Stimulated activated naive CD8-positive, alpha-beta T cell treated with anti-CD3 and anti-CD28 coated beads, Interleukin-15, Interleukin-2, amounts not matched to agents 100 ng/mL and 50 ng/mL, for 24 hours (primary cell): ENCODE data around the gene BAZ1A.
"Not testable (repeated sequence)": the region's sequence is repeated elsewhere in the genome, so short reads cannot be mapped to it uniquely, and the experiment has no call there.

Experiments used
- H3K27ac Mint-ChIP-seq: one replicate; pipeline ENCODE4 v1.8.0; 2021; ENCODE audit warnings: mild to moderate bottlenecking, mixed read lengths
- H3K27me3 Mint-ChIP-seq: one replicate; pipeline ENCODE4 v1.8.0; 2021; ENCODE audit warnings: mixed read lengths
- H3K36me3 Mint-ChIP-seq: one replicate; pipeline ENCODE4 v1.8.0; 2021; ENCODE audit warnings: low read depth, mixed read lengths
- H3K4me1 Mint-ChIP-seq: one replicate; pipeline ENCODE4 v1.8.0; 2021; ENCODE audit warnings: low read depth, mixed read lengths
- H3K4me3 Mint-ChIP-seq: one replicate; pipeline ENCODE4 v1.8.0; 2021; ENCODE audit warnings: mild to moderate bottlenecking, mixed read lengths
- H3K9me3 Mint-ChIP-seq: one replicate; pipeline ENCODE4 v1.8.0; 2021; ENCODE audit warnings: mixed read lengths

The BAZ1A gene

DNA sequence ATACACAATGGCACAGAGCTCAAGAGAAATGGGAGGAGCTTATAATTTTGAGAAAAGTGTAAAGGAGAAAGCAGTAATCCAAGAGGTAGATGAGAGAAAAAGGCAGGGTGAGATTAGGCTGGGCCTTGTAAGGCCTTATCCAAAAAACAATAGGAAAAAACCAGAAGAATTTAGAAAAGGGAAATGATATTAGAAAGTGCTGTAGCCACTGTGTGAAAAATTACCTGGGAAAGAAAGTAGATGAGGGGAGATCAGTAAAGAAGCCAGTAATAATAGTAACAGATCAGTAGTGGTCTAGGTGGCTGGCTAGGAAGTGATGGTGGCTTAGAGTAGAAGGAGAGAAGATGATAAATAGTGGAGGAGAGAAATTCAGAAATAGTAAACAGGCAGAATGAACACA is 94.5 kb downstream of the BAZ1A start:
- peak overlapping the region; percentile 72 for H3K27ac Mint-ChIP-seq
- no peak overlapping the region for H3K4me3 Mint-ChIP-seq
- no peaks in the 10 kb centered on the region for H3K27me3 Mint-ChIP-seq
- H3K9me3 Mint-ChIP-seq = no peaks in the 10 kb centered on the region
- no peaks in the 10 kb centered on the region for H3K4me1 Mint-ChIP-seq
- H3K36me3 Mint-ChIP-seq = peaks cover 81% of the 10 kb centered on the region

DNA sequence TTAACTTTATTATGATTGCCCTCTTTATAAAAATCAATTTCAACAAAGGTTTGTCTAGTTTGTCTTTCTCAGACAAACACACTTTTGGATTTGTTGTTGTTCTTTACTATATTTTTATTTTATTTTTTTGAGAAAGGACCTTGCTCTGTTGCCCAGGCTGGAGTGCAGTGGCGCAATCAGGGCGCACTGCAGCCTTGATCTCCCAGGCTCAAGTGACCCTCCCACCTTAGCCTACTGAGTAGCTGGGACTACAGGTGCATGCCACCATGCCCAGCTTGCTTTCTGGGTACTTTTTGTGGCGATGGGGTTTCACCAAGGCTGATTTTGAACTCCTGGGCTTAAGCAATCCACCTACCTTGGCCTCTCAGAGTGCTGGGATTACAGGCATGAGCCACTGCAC is 96.4 kb downstream of the BAZ1A start:
- Mint-ChIP-seq H3K4me1 (no peaks in the 10 kb centered on the region), H3K4me3 (no peak overlapping the region), H3K9me3 (no peaks in the 10 kb centered on the region), H3K27me3 (no peaks in the 10 kb centered on the region), H3K36me3 (peaks cover 82% of the 10 kb centered on the region), H3K27ac (no peak overlapping the region)

DNA sequence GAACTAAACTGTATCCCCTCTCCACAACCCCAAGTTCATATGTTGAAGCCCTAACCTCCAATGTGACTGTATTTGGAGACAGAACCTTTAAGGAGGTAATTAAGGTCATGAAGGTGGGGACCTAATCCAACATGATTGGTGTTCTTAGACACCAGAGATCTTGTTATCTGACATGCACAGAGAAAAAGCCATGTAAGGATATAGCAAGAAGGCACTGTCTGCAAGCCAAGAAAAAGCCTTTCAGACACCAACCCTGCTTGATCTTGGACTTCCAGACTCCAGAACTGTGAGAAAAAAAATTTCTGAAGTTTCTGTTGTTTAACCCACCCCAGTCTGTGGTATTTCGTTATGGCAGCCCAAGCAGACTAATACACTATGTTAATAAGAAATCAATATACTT is 98.5 kb downstream of the BAZ1A start:
- peaks cover 74% of the 10 kb centered on the region for H3K36me3 Mint-ChIP-seq
- H3K9me3 Mint-ChIP-seq = no peaks in the 10 kb centered on the region
- H3K4me3 Mint-ChIP-seq = no peak overlapping the region
- no peaks in the 10 kb centered on the region for H3K4me1 Mint-ChIP-seq
- H3K27ac Mint-ChIP-seq = no peak overlapping the region
- H3K27me3 Mint-ChIP-seq = no peaks in the 10 kb centered on the region

GRCh38 chr14:34775922-34776321 is 99.2 kb downstream of the BAZ1A start:
- no peak overlapping the region for H3K27ac Mint-ChIP-seq

GRCh38 chr14:34775342-34775741 is 99.8 kb downstream of the BAZ1A start:
- Mint-ChIP-seq H3K27ac (no peak overlapping the region), H3K27me3 (no peaks in the 10 kb centered on the region)

More at GRCh38 chr14:34775922-34776321, 99.2 kb downstream of the BAZ1A start:
- H3K4me1 Mint-ChIP-seq = no peaks in the 10 kb centered on the region
- no peak overlapping the region for H3K4me3 Mint-ChIP-seq
- no peaks in the 10 kb centered on the region for H3K9me3 Mint-ChIP-seq
- H3K27me3 Mint-ChIP-seq = no peaks in the 10 kb centered on the region
- peaks cover 72% of the 10 kb centered on the region for H3K36me3 Mint-ChIP-seq

GRCh38 chr14:34770901-34771300 is 104.3 kb downstream of the BAZ1A start:
- no peak overlapping the region for H3K4me3 Mint-ChIP-seq

More at GRCh38 chr14:34775342-34775741, 99.8 kb downstream of the BAZ1A start:
- Mint-ChIP-seq H3K36me3 (peaks cover 68% of the 10 kb centered on the region), H3K9me3 (no peaks in the 10 kb centered on the region), H3K4me3 (no peak overlapping the region), H3K4me1 (no peaks in the 10 kb centered on the region)

DNA sequence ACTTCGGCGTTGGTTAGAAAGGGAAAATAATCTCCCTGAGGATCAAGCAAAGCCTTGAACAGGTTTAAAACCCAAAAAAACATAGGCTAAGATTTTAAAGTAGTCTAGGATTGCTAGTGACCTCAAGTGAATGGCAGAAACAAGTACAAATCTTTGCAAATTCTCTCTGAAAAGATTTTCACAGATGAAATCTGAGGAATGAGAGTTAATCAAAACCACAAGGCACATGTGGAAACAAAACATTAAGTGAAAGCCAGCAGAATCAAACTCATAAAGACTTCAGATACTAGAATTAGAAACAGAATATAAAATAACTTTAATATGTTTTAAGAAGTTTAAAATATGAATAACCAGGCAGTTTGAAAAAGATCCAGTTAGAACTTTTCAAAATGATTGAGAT is 108.6 kb downstream of the BAZ1A start:
- Mint-ChIP-seq H3K4me3 (no peak overlapping the region), H3K27me3 (no peaks in the 10 kb centered on the region), H3K9me3 (no peaks in the 10 kb centered on the region), H3K36me3 (peaks cover 77% of the 10 kb centered on the region), H3K27ac (peak overlapping the region; percentile 54), H3K4me1 (no peaks in the 10 kb centered on the region)

More at GRCh38 chr14:34770901-34771300, 104.3 kb downstream of the BAZ1A start:
- no peaks in the 10 kb centered on the region for H3K27me3 Mint-ChIP-seq
- peaks cover 79% of the 10 kb centered on the region for H3K36me3 Mint-ChIP-seq
- H3K9me3 Mint-ChIP-seq = no peaks in the 10 kb centered on the region
- no peaks in the 10 kb centered on the region for H3K4me1 Mint-ChIP-seq
- no peak overlapping the region for H3K27ac Mint-ChIP-seq

DNA sequence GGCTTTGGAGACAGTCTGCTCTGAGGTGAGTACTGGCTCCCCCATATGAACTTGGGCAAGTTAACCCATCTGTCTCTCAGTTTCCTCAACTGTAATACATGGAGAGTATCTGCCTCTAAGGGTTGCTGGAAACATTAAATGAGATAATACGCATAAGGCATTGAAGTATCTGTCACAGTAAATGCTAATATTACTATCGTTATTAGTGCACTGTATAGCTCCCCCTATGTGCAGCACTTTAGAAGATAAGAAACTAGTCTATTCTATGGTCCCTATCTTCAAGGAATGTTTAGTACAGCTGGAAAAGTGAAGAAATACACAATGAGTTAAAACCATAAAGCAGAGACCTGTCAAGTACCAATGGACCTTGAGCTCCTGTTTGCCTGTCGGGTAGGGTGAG is 109.1 kb downstream of the BAZ1A start:
- H3K4me1 Mint-ChIP-seq = no peaks in the 10 kb centered on the region
- no peak overlapping the region for H3K4me3 Mint-ChIP-seq
- no peaks in the 10 kb centered on the region for H3K27me3 Mint-ChIP-seq
- H3K27ac Mint-ChIP-seq = peak overlapping the region; percentile 54
- no peaks in the 10 kb centered on the region for H3K9me3 Mint-ChIP-seq
- peaks cover 78% of the 10 kb centered on the region for H3K36me3 Mint-ChIP-seq

DNA sequence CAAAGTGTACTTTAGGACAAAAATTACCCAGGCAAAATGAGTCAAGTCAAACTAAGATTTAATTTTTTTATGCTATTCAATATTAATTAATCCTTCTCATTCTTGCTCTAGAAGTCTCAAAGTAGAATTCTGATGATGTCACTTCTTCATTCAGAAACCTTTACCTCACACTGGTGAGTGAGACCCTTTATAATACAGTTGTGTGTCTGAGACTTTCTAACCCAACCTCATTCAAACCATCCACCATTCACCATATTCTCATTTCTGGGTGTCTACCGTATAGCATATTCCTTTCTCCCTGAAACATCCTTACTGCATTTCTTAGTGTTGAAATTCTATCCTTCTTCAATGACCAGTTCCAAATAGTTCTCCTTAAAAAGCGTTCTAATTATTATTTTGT is 119.9 kb downstream of the BAZ1A start:
- H3K4me3 Mint-ChIP-seq = no peak overlapping the region
- H3K27me3 Mint-ChIP-seq = no peaks in the 10 kb centered on the region
- no peaks in the 10 kb centered on the region for H3K4me1 Mint-ChIP-seq
- H3K36me3 Mint-ChIP-seq = peaks cover 49% of the 10 kb centered on the region
- H3K27ac Mint-ChIP-seq = peak overlapping the region; percentile 18
- H3K9me3 Mint-ChIP-seq = no peaks in the 10 kb centered on the region

GRCh38 chr14:34754687-34755086 is 120.5 kb downstream of the BAZ1A start:
- Mint-ChIP-seq H3K27me3 (no peaks in the 10 kb centered on the region), H3K9me3 (no peaks in the 10 kb centered on the region), H3K36me3 (peaks cover 47% of the 10 kb centered on the region), H3K4me3 (no peak overlapping the region), H3K27ac (no peak overlapping the region), H3K4me1 (no peaks in the 10 kb centered on the region)

DNA sequence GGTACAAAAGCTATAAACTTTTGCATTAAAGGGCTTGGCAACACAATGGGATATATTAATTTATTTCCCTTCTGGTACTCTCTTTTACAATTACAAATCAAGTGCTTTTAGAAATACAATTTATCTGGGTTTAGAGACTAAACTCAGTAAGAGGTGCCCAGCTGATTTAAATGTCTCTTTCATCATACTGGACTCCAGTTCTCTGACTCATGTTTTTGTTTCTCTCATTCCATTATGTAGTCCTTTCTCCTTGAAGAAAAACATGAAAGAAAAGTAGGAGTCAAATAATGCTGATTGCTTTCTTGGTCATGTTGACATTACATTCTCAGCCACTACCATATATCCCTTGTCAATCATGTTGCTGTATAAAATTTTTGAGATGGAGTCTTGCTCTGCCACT is 124.5 kb downstream of the BAZ1A start:
- Mint-ChIP-seq H3K36me3 (peaks cover 31% of the 10 kb centered on the region), H3K27me3 (no peaks in the 10 kb centered on the region), H3K4me3 (no peak overlapping the region), H3K27ac (no peak overlapping the region), H3K4me1 (no peaks in the 10 kb centered on the region), H3K9me3 (no peaks in the 10 kb centered on the region)

- no peaks in the 10 kb centered on the region for H3K9me3 Mint-ChIP-seq
- no peaks in the 10 kb centered on the region for H3K27me3 Mint-ChIP-seq
Measured at GRCh38 chr14:34750233-34750632, 124.9 kb downstream of the BAZ1A start.

GRCh38 chr14:34749408-34749807 is 125.8 kb downstream of the BAZ1A start:
- Mint-ChIP-seq H3K27me3 (no peaks in the 10 kb centered on the region), H3K4me3 (no peak overlapping the region), H3K36me3 (peaks cover 18% of the 10 kb centered on the region), H3K4me1 (no peaks in the 10 kb centered on the region), H3K9me3 (no peaks in the 10 kb centered on the region), H3K27ac (no peak overlapping the region)

More at GRCh38 chr14:34750233-34750632, 124.9 kb downstream of the BAZ1A start:
- peak overlapping the region; percentile 9 for H3K27ac Mint-ChIP-seq
- H3K4me1 Mint-ChIP-seq = no peaks in the 10 kb centered on the region
- H3K36me3 Mint-ChIP-seq = peaks cover 26% of the 10 kb centered on the region
- H3K4me3 Mint-ChIP-seq = no peak overlapping the region

DNA sequence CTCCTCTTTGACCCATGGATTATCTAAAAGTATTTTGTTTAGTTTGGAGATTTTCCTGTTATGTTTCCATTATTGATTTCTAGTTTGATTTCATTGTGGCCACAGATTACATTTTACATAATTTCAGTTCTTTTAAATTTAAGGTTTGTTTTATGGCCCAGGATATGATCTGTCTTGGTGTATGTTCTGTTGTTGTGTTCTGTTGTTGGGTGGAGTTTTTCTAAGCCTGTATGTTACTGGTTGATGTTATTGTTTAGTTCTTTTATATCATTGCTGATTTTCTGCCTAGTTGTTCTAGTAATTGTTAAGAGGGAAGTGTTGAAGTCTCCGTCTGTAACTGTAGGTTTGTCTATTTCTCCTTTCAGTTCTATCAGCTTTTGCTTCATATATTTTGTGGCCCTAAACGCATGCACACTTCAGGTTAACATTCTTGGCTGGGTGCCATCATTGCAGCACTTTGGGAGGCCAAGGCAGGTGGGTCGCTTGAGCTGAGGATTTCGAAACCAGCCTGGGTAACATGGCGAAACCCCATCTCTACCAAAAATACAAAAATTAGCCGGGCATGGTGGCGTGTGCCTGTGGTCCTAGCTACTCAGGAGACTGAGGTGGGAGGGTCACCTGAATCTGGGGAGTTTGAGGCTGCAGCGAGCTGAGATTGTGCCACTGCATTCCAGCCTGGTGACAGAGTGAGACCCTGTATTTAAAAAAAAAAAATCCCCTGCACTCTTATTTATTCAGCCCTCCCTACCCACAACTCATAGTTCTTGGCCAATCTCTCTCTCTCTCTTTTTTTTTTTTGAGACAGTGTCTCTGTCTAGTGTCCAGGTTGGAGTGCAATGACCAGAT is 132.7 kb downstream of the BAZ1A start:
- Mint-ChIP-seq H3K4me3 (no peak overlapping the region), H3K27me3 (no peaks in the 10 kb centered on the region), H3K9me3 (no peaks in the 10 kb centered on the region), H3K27ac (no peak overlapping the region), H3K4me1 (peaks cover 13% of the 10 kb centered on the region), H3K36me3 (no peaks in the 10 kb centered on the region)

DNA sequence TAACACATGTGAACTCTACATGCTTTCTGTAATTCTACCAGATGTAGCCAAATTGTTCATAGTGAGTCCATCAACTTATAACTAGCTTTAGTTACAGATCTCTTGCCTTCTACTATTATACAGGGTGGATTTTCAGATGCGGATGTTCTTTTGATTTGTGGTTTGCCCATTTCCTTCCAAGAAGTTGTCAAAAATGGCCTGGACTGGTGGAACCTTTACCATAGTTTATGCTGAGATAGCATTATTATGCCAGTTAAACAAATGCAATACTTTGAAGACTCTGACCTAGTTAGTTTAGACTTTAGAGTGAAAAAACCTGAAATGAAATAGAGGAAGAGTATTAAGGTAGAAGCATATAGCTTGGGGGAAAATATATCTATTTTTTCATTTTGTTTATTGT is 133.3 kb downstream of the BAZ1A start:
- H3K36me3 Mint-ChIP-seq = no peaks in the 10 kb centered on the region
- H3K27me3 Mint-ChIP-seq = no peaks in the 10 kb centered on the region
- H3K4me1 Mint-ChIP-seq = peaks cover 13% of the 10 kb centered on the region
- H3K9me3 Mint-ChIP-seq = no peaks in the 10 kb centered on the region
- H3K4me3 Mint-ChIP-seq = no peak overlapping the region
- no peak overlapping the region for H3K27ac Mint-ChIP-seq

- not testable (repeated sequence) for H3K27ac Mint-ChIP-seq, H3K36me3 Mint-ChIP-seq, H3K27me3 Mint-ChIP-seq, H3K4me3 Mint-ChIP-seq, H3K9me3 Mint-ChIP-seq
- peaks cover 13% of the 10 kb centered on the region for H3K4me1 Mint-ChIP-seq
Measured at GRCh38 chr14:34740139-34740538, 135.0 kb downstream of the BAZ1A start.
